GM23248 (cell line): ENCODE measurements around the gene HOXA5. TPM values are rescaled to one million over a fixed set of nuclear protein-coding genes. Genes with fewer than 3 reads are reported as not detected.

Source experiments
- DNase-seq: peaks from one replicate; pipeline ENCODE4 v3.0.0-alpha.2; 2015
- H2AFZ ChIP-seq: fragments of 200-600 bp; sonication (generic); 2 replicates; pipeline ENCODE4 v1.6.1; 2016; ENCODE audit warnings: antibody characterized with exemption
- H3F3A ChIP-seq: fragments of 200-600 bp; sonication (generic); 2 replicates; pipeline ENCODE4 v1.6.1; 2016; ENCODE audit warnings: mild to moderate bottlenecking, antibody characterized with exemption, mixed run types; ENCODE audit not compliant: insufficient read depth
- H3K27ac ChIP-seq: fragments of 200-600 bp; sonication (generic); 2 replicates; pipeline ENCODE4 v1.5.1; 2016; ENCODE audit warnings: mild to moderate bottlenecking
- H3K27me3 ChIP-seq: fragments of 200-600 bp; sonication (generic); replicated peaks from 2 replicates; pipeline ENCODE4 v1.6.1; 2016; ENCODE audit warnings: mild to moderate bottlenecking; ENCODE audit not compliant: insufficient read depth
- H3K36me3 ChIP-seq: fragments of 200-600 bp; sonication (generic); 2 replicates; pipeline ENCODE4 v1.6.1; 2016; ENCODE audit warnings: low read depth, mild to moderate bottlenecking
- H3K4me1 ChIP-seq: fragments of 200-600 bp; sonication (generic); 2 replicates; pipeline ENCODE4 v1.6.1; 2016; ENCODE audit warnings: mild to moderate bottlenecking; ENCODE audit not compliant: insufficient read depth
- H3K4me2 ChIP-seq: fragments of 200-600 bp; sonication (generic); one replicate; pipeline ENCODE4 v1.6.1; 2016; ENCODE audit warnings: mild to moderate bottlenecking; ENCODE audit not compliant: unreplicated experiment
- H3K4me3 ChIP-seq: fragments of 200-600 bp; sonication (generic); 2 replicates; pipeline ENCODE4 v1.5.1; 2016; ENCODE audit warnings: mild to moderate bottlenecking
- H3K79me2 ChIP-seq: fragments of 200-600 bp; sonication (generic); 2 replicates; pipeline ENCODE4 v1.6.1; 2016; ENCODE audit warnings: mild to moderate bottlenecking; ENCODE audit not compliant: insufficient read depth
- H3K9ac ChIP-seq: fragments of 200-600 bp; sonication (generic); 2 replicates; pipeline ENCODE4 v1.6.1; 2016; ENCODE audit warnings: mild to moderate bottlenecking
- H3K9me2 ChIP-seq: fragments of 200-600 bp; sonication (generic); 2 replicates; pipeline ENCODE4 v1.6.1; 2016; ENCODE audit warnings: mixed run types, mild to moderate bottlenecking, moderate library complexity; ENCODE audit not compliant: insufficient read depth
- H3K9me3 ChIP-seq: fragments of 200-600 bp; sonication (generic); one replicate; pipeline ENCODE4 v1.6.1; 2017; ENCODE audit warnings: low read depth
- H4K20me1 ChIP-seq: fragments of 200-600 bp; sonication (generic); 2 replicates; pipeline ENCODE4 v1.6.0; 2016; ENCODE audit not compliant: insufficient read depth
- EZH2 ChIP-seq: fragments of 200-600 bp; sonication (generic); IDR thresholded peaks from 2 replicates; pipeline ENCODE4 v1.6.1; 2018; ENCODE audit warnings: antibody characterized with exemption, mild to moderate bottlenecking; ENCODE audit not compliant: insufficient read depth, poor library complexity, severe bottlenecking
- EZH2phosphoT487 ChIP-seq: fragments of 200-600 bp; sonication (generic); IDR thresholded peaks from 2 replicates; pipeline ENCODE4 v1.6.1; 2018; ENCODE audit warnings: antibody characterized with exemption, moderate library complexity, mild to moderate bottlenecking, low read depth; ENCODE audit not compliant: insufficient read depth
- WGBS, 2 experiments: methylation state at CpG; one replicate each; pipeline ENCODE4 v1.1.6; 2015 to 2017; ENCODE audit warnings: low lambda C conversion rate in 2 of 2, low coverage in 1 of 2; ENCODE audit errors: missing lambda C conversion rate in 2 of 2; 5-methylcytosine and 5-hydroxymethylcytosine counted together
- in situ Hi-C: fragments of 300-500 bp; cut with MboI; formaldehyde crosslinking; loops from 2 replicates; pipeline ENCODE4 v1.15.0; 2020
- polyA plus RNA-seq: library from polyadenylated mRNA; unstranded; fragments of >200 nt; fragmentation: Nextera tagmentation; extraction: Ambion mirVana; gene quantifications from 2 replicates; pipeline ENCODE4 v1.2.1, GENCODE V29; 2016
- total RNA-seq: library from RNA; depleted of rRNA; stranded (reverse); fragments of >200 nt; shearing (Covaris generic); gene quantifications from 2 replicates; pipeline ENCODE4 v1.2.3, GENCODE V29; 2014

HOXA5 gene
- total and polyA plus RNA-seq, 2 experiments from 2014 or later, result 1.9 to 4.0 TPM

DNA sequence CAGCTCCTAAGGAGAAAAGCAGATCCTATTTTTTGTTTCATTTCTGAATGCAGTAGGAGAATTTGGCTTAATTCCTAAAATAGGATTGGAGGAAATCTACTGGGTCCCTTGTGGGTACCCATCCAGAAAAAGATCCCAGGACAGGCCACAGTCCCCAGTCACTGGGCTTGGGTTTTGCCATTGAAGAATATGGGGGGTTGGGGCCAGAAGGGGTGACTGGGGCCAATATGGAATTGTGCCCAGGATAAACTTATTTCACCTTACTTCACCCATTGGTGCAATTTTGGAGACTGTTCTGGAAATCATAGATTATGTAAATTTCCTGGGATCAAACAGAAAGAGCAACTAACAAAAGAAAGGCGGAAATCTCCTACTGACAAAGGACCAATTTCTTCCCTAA is 5.0 kb downstream of the HOXA5 start:
- H3F3A ChIP-seq, result peaks cover 23% of the 10 kb centered on the region
- no peak overlapping the region for H3K4me2 ChIP-seq
- H2AFZ ChIP-seq, result no peak overlapping the region
- no peak for TF ChIP-seq EZH2phosphoT487
- no peak for TF ChIP-seq EZH2
- H3K27ac ChIP-seq, result no peak overlapping the region
- peaks cover 58% of the 10 kb centered on the region for H3K79me2 ChIP-seq
- no peaks in the 10 kb centered on the region for H3K9me3 ChIP-seq
- H3K9ac ChIP-seq, result no peak overlapping the region
- H3K9me2 ChIP-seq, result no peaks in the 10 kb centered on the region
- H4K20me1 ChIP-seq, result no peaks in the 10 kb centered on the region
- H3K4me3 ChIP-seq, result no peak overlapping the region
- 95 to 97% methylated on average over 1 of the region's 1 CpG for WGBS, 2 experiments
- peaks cover 21% of the 10 kb centered on the region for H3K36me3 ChIP-seq
- H3K4me1 ChIP-seq, result peaks cover 14% of the 10 kb centered on the region
- H3K27me3 ChIP-seq, result no peaks in the 10 kb centered on the region
- in situ Hi-C loops, result no loop called here
- DNase-seq, result no peak

DNA sequence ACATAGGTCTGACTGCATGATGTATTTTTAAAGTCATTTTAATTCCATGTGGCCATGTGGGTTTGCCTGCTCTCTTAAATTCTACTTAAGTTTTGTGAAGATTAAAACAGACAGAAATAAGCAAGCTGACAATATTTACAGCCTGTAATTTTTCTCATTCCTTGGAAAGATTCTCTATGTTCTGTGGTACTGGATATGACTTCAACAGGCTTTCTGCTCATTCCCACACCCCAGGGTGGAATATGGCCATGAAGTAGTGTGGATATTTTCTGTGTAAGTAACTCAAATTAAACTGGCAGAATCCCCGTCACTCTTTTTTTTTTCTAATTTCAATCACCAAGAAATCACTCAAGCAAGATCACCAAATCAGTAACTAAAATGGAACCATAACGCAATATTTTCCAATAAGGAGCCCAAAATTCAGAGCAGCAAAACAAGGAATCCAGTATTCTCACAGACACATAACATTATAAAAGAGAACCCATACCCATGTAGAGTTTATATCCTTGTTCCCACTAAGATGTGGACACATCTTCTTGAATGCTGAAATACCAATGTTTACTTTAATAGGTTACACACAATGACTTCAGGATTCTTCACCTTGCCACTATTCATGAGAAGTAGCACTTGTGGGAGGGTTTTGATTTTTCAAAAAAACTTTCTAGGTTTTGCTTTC is 5.7 kb downstream of the HOXA5 start:
- H3K27me3 ChIP-seq, result no peaks in the 10 kb centered on the region

DNA sequence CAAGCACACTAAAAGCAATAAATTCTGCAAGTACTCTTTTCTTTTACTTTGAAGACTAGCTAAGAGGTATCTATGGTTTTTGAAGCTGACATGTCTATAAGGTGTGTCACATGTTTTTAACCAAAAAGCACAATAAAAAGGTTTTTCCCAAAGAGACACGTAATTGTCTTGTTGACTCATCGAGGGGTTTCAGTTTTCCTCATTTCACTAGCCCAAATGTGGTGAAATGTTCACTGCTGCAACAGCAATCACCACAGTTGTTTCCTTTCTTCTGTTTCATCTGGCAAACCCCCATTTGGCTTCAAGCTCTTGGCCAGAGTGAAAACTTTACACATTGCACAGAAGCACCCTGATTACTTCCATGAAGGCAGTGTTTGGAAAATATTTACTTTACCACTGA is 9.1 kb downstream of the HOXA5 start:
- Histone ChIP-seq H3K4me3 (0 out of 2 replicates have a peak overlapping the region, but pooled peaks have one; percentile 10), H4K20me1 (no peaks in the 10 kb centered on the region), H3K79me2 (peaks cover 75% of the 10 kb centered on the region), H3K9me2 (no peaks in the 10 kb centered on the region), H3K4me2 (peak overlapping the region; percentile 48), H3F3A (peaks cover 39% of the 10 kb centered on the region), H3K9ac (peak overlapping the region; percentile 49), H3K4me1 (peaks cover 23% of the 10 kb centered on the region), H3K9me3 (no peaks in the 10 kb centered on the region), H3K27me3 (no peaks in the 10 kb centered on the region), H3K36me3 (peaks cover 7% of the 10 kb centered on the region), H3K27ac (peak overlapping the region; percentile 82), H2AFZ (no peak overlapping the region)
- in situ Hi-C loops, result no loop called here
- WGBS, 2 experiments, result 0 to 2% methylated on average over 2 of the region's 2 CpGs
- DNase-seq, result peak; percentile 96
- TF ChIP-seq EZH2 (no peak), EZH2phosphoT487 (0 out of 2 replicates have a peak, but pooled peaks have one; percentile 76)

More for the DNA sequence above, 5.7 kb downstream of the HOXA5 start:
- peaks cover 62% of the 10 kb centered on the region for H3K79me2 ChIP-seq
- no peaks in the 10 kb centered on the region for H3K9me2 ChIP-seq
- peaks cover 30% of the 10 kb centered on the region for H3F3A ChIP-seq
- WGBS, 2 experiments, result 83% methylated on average over 2 of the region's 2 CpGs
- peaks cover 14% of the 10 kb centered on the region for H3K4me1 ChIP-seq
- H3K9me3 ChIP-seq, result no peaks in the 10 kb centered on the region
- TF ChIP-seq EZH2 (no peak), EZH2phosphoT487 (no peak)
- H3K4me2 ChIP-seq, result no peak overlapping the region
- no peaks in the 10 kb centered on the region for H4K20me1 ChIP-seq
- no peak overlapping the region for H3K9ac ChIP-seq
- in situ Hi-C loops, result no loop called here
- H3K36me3 ChIP-seq, result peaks cover 21% of the 10 kb centered on the region
- no peak overlapping the region for H2AFZ ChIP-seq
- H3K4me3 ChIP-seq, result no peak overlapping the region
- no peak for DNase-seq
- H3K27ac ChIP-seq, result no peak overlapping the region

- no peak for TF ChIP-seq EZH2
- no peak for TF ChIP-seq EZH2phosphoT487
- WGBS, 2 experiments, result 86 to 87% methylated on average over 18 of the region's 18 CpGs
- peaks cover 39% of the 10 kb centered on the region for H3F3A ChIP-seq
- H3K4me3 ChIP-seq, result 0 out of 2 replicates have a peak overlapping the region, but pooled peaks have one; percentile 10
- in situ Hi-C loops, result no loop called here
- H3K9me2 ChIP-seq, result no peaks in the 10 kb centered on the region
- H2AFZ ChIP-seq, result no peak overlapping the region
- peak overlapping the region; percentile 82 for H3K27ac ChIP-seq
- no peaks in the 10 kb centered on the region for H3K27me3 ChIP-seq
- no peak for DNase-seq
- H4K20me1 ChIP-seq, result no peaks in the 10 kb centered on the region
- H3K9me3 ChIP-seq, result no peaks in the 10 kb centered on the region
- peak overlapping the region; percentile 49 for H3K9ac ChIP-seq
- peak overlapping the region; percentile 48 for H3K4me2 ChIP-seq
- peaks cover 7% of the 10 kb centered on the region for H3K36me3 ChIP-seq
- H3K4me1 ChIP-seq, result peaks cover 23% of the 10 kb centered on the region
- H3K79me2 ChIP-seq, result peaks cover 73% of the 10 kb centered on the region
These were observed 9.9 kb downstream of the HOXA5 start for GRCh38 chr7:27133409-27134231.
